ENCODE data around the gene VAMP8. TPM values are rescaled to one million over a fixed set of nuclear protein-coding genes. Genes with fewer than 3 reads are reported as not detected.

Gene VAMP8
- total and polyA plus RNA-seq, 10 of the 15 experiments (the other 5 are each of a cell fraction or from before 2014, with no cell fraction given), result 93.6 to 744 (median 217) TPM

DNA sequence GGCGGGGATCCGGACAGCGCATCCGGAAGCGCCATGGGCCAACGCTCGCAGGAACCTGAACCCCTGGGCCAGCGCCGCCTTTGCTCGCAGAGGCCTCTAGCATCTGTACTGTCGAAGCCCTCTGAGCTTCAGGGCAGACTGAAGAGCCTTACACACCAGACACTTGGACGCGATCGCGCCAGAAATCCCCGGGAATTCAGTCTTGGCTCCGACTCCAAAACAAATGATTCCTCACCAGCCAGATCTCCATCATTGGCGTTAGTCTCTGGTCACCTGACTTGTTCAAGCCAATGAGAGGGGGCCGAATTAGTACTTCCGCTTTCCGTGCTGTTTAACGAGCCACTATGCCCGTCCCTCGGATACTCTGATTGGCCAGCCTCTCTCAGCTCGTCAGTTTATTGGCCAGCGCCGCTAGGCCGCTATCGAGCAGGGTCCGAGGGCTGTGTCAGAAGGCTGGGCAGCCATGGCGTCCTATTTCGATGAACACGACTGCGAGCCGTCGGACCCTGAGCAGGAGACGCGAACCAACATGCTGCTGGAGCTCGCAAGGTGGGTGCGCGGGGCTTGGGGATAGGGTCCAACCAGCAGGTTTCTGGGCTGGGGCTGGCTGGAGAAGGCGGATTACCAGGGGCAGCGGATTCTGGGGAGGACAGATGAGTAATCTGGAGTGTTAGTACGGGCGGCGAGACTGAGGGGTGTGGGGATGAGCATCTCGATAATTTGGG, 18.1 kb downstream of the VAMP8 start, which contains the start of gene RNF181 (continued):
- TF ChIP-seq, protein P1, sequence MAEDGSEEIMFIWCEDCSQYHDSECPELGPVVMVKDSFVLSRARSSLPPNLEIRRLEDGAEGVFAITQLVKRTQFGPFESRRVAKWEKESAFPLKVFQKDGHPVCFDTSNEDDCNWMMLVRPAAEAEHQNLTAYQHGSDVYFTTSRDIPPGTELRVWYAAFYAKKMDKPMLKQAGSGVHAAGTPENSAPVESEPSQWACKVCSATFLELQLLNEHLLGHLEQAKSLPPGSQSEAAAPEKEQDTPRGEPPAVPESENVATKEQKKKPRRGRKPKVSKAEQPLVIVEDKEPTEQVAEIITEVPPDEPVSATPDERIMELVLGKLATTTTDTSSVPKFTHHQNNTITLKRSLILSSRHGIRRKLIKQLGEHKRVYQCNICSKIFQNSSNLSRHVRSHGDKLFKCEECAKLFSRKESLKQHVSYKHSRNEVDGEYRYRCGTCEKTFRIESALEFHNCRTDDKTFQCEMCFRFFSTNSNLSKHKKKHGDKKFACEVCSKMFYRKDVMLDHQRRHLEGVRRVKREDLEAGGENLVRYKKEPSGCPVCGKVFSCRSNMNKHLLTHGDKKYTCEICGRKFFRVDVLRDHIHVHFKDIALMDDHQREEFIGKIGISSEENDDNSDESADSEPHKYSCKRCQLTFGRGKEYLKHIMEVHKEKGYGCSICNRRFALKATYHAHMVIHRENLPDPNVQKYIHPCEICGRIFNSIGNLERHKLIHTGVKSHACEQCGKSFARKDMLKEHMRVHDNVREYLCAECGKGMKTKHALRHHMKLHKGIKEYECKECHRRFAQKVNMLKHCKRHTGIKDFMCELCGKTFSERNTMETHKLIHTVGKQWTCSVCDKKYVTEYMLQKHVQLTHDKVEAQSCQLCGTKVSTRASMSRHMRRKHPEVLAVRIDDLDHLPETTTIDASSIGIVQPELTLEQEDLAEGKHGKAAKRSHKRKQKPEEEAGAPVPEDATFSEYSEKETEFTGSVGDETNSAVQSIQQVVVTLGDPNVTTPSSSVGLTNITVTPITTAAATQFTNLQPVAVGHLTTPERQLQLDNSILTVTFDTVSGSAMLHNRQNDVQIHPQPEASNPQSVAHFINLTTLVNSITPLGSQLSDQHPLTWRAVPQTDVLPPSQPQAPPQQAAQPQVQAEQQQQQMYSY (CRISPR knock-in tag; IDR thresholded peaks at IDR 0.05), result no peak
- TF ChIP-seq SREBF2 (IDR thresholded peaks at IDR 0.05; ENCODE audit: low read length), result no peak
- no peak for TF ChIP-seq RBBP5 (conservative IDR thresholded peaks at IDR 0.05)
- TF ChIP-seq SIN3A (IDR thresholded peaks at IDR 0.05; ENCODE audit: low read depth, low read length), result peak; percentile 82

DNA sequence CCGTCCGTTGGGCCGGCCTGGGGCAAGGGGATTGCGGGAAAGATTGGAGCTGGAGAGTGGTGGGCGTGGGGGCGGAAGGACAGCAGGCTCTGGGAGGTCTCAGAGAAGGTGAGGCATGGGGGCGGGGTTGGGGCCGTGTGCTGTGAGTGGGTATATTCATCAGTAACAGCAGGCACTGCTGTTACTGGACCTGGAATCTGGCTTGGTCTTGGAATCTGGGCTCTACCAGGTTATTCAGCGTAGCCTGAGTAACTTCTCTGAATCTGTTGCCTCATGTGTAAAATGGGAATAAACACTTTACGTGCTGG, 18.6 kb downstream of the VAMP8 start:
- WGBS (ENCODE audit: insufficient coverage, insufficient replicate concordance, low lambda C conversion rate, missing lambda C conversion rate), result 5% methylated on average over 9 of the region's 10 CpGs
- FAIRE-seq (no peak), DNase-seq (ENCODE audit: low read depth, low spot score) (no peak), ATAC-seq (peak; percentile 20)
- Histone ChIP-seq H3K27me3 (replicated peaks in 1 of 2; ENCODE audit: control insufficient read depth in 2 of 2, insufficient read depth in 2 of 2, low read length in 1 of 2) (no peaks in the 10 kb centered on the region), H3K4me1 (ENCODE audit: control insufficient read depth, insufficient read depth, low read length) (peaks cover 9% of the 10 kb centered on the region), H3K79me2 (ENCODE audit: control insufficient read depth, insufficient read depth, low read length) (peaks cover 28% of the 10 kb centered on the region), H3K9ac (ENCODE audit: control insufficient read depth, insufficient read depth, low read length) (peak overlapping the region; percentile 95), H2AFZ (ENCODE audit: control insufficient read depth, low read depth, low read length) (peak overlapping the region; percentile 80; the same call in 1 of the 2 replicates), H3K4me2 (ENCODE audit: control insufficient read depth, insufficient read depth) (peak overlapping the region; percentile 77), H3K9me3 (replicated peaks; ENCODE audit: control insufficient read depth, insufficient read depth, low read length) (no peaks in the 10 kb centered on the region), H3K27ac (ENCODE audit: control insufficient read depth, insufficient read depth) (peak overlapping the region; percentile 89), H3K36me3 (ENCODE audit: control insufficient read depth in 2 of 2, insufficient read depth in 2 of 2, low read length in 1 of 2) (peaks cover 0 to 14% of the 10 kb centered on the region in 2 experiments; a peak in 3 of 4 replicates), H4K20me1 (ENCODE audit: control insufficient read depth, insufficient read depth) (no peaks in the 10 kb centered on the region), H3K4me3 (peak overlapping the region; percentile 97)
- in situ Hi-C loops (cut with MboI), result no loop called here
- ChIA-PET CTCF (interaction anchor here (0.7 to 1.7 kb wide), 8 partner anchors 8 to 232 kb away, joined by 3 to 7 read pairs (median 5); no protein-coding TSS in a partner anchor), SMC1A (ENCODE audit: uncharacterized antibody, unreplicated experiment) (interaction anchor here (0.7 to 3.2 kb wide), 12 partner anchors 8 to 192 kb away, joined by 3 to 20 read pairs (median 5); partner anchors contain the start of genes C2orf68, GGCX, MAT2A and SH2D6), POLR2A (interaction anchor here (1.0 to 3.8 kb wide), 15 partner anchors 9 to 242 kb away, joined by 3 to 57 read pairs (median 5); partner anchors contain the start of genes C2orf68, ELMOD3, GGCX and MAT2A), RAD21 (ENCODE audit: unreplicated experiment) (interaction anchor here (0.6 to 2.2 kb wide), 9 partner anchors 9 to 269 kb away, joined by 3 to 9 read pairs (median 6); partner anchors contain the start of genes MAT2A, SH2D6, TGOLN2 and VAMP8)
- intact Hi-C loops (cut with micrococcal nuclease; ENCODE audit: unreplicated experiment), result no loop called here
- no TSS peak for BruUV-seq (replicated peaks)
- TF ChIP-seq KLF5 (IDR thresholded peaks at IDR 0.05; ENCODE audit: partially characterized antibody) (no peak), HDAC2 (IDR thresholded peaks at IDR 0.05) (no peak), DPF2 (IDR thresholded peaks at IDR 0.05) (no peak), FOS (IDR thresholded peaks at IDR 0.05; ENCODE audit: borderline replicate concordance, extremely low read depth, insufficient read length) (no peak), MEF2A (IDR thresholded peaks at IDR 0.05; ENCODE audit: insufficient read depth, low read depth, low read length) (no peak), RB1 (IDR thresholded peaks at IDR 0.05; ENCODE audit: borderline replicate concordance) (0 out of 2 replicates have a peak, but pooled peaks have one; percentile 32), EZH2 (IDR thresholded peaks at IDR 0.05; ENCODE audit: borderline replicate concordance, control insufficient read depth, low read depth, low read length) (no peak), TCF3 (IDR thresholded peaks at IDR 0.05; ENCODE audit: borderline replicate concordance, insufficient read depth, low read depth, low read length) (no peak), WRNIP1 (IDR thresholded peaks at IDR 0.05; ENCODE audit: borderline replicate concordance, low read depth, low read length) (no peak), EGR1 (IDR thresholded peaks at IDR 0.05; ENCODE audit: borderline replicate concordance in 1 of 2, low read depth in 2 of 2, low read length in 2 of 2) (no peak)
- TF ChIP-seq, protein P2, sequence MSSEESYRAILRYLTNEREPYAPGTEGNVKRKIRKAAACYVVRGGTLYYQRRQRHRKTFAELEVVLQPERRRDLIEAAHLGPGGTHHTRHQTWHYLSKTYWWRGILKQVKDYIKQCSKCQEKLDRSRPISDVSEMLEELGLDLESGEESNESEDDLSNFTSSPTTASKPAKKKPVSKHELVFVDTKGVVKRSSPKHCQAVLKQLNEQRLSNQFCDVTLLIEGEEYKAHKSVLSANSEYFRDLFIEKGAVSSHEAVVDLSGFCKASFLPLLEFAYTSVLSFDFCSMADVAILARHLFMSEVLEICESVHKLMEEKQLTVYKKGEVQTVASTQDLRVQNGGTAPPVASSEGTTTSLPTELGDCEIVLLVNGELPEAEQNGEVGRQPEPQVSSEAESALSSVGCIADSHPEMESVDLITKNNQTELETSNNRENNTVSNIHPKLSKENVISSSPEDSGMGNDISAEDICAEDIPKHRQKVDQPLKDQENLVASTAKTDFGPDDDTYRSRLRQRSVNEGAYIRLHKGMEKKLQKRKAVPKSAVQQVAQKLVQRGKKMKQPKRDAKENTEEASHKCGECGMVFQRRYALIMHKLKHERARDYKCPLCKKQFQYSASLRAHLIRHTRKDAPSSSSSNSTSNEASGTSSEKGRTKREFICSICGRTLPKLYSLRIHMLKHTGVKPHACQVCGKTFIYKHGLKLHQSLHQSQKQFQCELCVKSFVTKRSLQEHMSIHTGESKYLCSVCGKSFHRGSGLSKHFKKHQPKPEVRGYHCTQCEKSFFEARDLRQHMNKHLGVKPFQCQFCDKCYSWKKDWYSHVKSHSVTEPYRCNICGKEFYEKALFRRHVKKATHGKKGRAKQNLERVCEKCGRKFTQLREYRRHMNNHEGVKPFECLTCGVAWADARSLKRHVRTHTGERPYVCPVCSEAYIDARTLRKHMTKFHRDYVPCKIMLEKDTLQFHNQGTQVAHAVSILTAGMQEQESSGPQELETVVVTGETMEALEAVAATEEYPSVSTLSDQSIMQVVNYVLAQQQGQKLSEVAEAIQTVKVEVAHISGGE (CRISPR knock-in tag; IDR thresholded peaks at IDR 0.05), result no peak

Data from GM12878 (cell line).